HG03565 (cell line): ENCODE results near the gene WAPL.
A peak's percentile ranks its signal among the peaks of the same experiment; 100 is the strongest.

Source experiments
- ATAC-seq: cut with Tn5 transposase; IDR thresholded peaks from one replicate; pipeline ENCODE4 v1.9.1; 2021; ENCODE audit warnings: mild to moderate bottlenecking, moderate library complexity; ENCODE audit not compliant: unreplicated experiment

WAPL gene

DNA sequence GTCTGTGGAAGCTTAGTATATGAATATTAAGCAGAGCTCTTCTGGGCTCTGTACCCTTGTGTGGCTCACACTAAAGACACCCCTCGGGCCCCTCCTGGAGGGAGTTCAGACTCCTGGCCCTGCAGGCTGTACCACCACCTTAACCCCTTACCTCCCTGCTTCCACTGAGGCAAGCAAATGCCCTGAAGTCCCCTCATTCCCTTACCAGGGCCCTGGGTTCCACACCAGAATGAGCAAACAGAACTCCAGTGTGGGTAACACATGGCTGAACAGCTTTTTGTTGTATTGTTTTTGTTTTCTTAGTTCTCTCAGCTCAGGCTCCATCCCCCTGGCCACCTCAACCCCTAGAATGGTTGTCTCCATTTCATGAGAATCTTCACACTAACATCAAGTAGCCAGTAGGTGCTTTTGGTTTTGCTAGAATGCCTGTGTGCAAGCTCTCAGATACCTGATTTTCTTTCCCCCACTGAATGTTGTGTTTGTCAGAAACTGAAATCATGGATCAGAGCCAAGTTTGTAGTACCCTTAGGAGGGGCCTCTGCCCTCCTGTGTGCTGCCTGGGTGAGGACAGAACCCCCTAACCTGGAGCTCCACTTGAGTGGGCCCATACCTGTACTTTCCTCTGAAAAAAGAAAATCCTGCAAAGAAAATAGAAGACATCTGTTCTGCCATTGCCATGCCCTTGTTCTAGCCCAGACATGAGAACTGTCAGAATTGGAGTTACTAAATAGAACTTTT lies 2.8 kb upstream of the WAPL start:
- no peak for ATAC-seq

DNA sequence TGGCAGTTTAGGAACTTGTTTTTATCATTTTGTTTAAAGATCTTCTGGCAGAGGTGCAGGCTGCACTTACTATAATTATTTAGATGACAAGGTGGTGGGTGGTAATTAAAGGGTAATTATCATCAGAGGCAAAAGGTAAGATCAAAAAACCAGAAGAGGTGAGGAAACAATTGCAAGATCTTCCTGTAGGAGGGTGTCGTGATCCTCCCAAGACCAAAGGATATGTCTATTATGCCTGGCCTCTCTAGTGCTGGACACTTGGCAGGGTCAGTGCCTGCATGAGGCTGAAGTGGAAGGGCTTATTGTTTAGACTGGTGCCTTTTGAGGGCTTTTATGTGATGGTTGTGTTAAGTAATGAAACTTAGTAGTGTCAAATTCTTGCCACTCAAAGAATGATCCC lies 1.8 kb upstream of the WAPL start:
- ATAC-seq, result no peak

DNA sequence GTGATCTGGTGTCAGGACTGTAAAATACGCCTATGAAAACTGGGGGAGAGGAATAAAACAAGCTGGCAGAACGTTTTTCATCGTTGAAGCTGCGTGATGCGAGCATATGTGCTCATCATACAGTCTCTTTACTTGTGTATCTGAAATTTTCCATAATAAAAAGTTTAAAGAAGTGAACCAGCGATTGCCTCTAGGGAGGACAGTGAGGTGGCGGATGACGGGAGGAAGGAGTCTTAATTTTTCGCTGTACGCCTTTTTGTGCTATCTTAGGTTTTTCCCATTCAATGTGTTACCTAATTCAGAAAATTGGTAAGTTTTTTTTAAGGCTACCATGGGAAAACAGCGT lies 891 bp upstream of the WAPL start:
- ATAC-seq, result no peak

- ATAC-seq, result peak; percentile 8
Observed at GRCh38 chr10:86520871-86521677, 518 bp downstream of the WAPL start.

DNA sequence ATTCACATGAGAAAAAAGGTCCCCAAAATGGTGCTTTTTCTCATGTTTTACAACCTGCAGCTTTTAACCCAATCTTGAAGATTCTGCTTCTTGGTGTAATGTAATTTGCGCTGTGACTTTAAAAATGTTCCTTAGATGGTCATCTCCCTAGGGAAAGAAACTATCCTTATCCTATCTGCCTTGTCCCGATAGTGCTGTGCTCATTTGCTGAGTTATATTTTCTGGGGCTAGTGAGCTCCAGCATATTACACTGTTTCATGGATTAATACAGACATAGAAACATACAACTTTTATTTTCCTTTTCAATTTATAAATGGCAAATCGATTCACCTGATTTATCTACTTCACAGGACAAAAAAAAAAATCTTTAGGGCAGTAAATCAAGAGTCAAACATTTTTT lies 2.8 kb downstream of the WAPL start:
- ATAC-seq, result no peak

DNA sequence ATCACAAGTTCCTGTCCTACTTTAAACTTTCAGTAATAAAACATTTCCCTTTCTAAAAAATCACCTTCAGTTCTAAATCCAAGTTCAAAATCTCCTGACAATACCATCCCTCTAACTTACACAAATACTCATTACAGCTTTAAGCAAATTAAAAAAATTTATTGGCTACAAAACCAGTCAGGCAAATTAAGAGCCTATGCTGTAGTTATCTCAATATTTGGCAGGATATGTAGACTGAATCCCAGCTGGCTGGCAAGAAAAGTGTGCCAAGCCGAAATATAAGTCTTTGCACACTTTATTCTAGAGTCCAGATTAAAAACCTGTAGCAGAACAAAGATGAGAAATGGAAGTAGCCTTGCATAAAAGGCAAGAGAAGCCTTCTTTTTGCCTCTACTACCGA lies 9.5 kb downstream of the WAPL start:
- ATAC-seq, result no peak

DNA sequence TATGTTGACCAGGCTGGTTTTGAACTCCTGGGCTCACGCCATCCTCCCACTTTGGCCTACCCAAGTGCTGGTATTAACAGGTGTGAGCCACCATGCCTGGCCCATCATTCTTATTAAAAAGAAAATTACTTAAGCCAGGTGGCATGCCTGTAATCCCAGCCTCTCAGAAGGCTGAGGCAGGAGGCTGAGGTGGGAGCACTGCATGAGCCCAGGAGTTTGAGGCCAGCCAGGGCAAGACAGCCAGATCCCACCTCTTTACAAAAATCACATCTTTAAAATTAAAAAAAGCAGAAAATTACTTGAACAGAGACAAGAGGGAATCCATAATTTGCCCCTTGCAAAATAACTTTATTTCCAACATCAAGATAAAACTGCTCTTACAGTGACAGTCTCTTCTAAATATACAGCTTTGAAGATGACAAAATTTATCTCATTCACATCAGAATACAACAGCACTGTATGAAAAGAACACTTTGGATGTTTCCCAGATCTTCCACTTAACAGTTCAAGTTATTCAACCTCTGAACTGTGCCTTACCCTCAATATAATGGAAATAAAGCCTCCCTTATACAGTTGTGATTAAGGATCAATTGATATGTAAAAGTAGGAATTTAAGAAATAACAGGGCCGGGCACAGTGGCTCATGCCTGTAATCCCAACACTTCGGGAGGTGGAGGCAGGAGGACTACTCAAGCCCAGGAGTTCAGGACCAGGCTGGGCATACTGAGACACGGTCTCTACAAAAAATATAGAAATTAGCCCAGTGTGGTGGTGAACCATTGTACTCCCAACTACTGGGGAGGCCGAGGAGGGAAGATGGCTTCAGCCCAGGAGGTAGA lies 10.3 kb downstream of the WAPL start:
- ATAC-seq, result no peak

GRCh38 chr10:86509145-86509544 lies 12.4 kb downstream of the WAPL start:
- ATAC-seq, result no peak

- no peak for ATAC-seq
Observed at GRCh38 chr10:86508217-86508616, 13.4 kb downstream of the WAPL start.

GRCh38 chr10:86506499-86506898 lies 15.1 kb downstream of the WAPL start:
- ATAC-seq, result no peak

DNA sequence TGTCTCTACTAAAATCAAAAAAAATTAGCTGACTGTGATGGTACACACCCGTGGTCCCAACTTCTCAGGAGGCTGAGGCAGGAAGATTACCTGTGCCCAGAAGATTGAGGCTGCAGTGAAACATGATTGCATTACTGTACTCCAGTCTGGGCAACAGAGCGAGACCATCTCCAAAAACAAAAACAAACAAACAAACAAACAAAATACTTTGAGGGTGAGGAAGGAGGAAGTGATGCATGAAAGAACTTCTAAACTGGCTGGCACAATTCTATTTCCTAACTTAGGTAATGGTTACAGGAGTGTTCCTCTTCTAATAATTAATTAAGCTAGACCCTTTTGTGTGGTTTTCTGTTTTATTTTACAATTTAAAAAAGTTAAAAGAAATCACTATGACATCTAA lies 15.5 kb downstream of the WAPL start:
- ATAC-seq, result no peak

DNA sequence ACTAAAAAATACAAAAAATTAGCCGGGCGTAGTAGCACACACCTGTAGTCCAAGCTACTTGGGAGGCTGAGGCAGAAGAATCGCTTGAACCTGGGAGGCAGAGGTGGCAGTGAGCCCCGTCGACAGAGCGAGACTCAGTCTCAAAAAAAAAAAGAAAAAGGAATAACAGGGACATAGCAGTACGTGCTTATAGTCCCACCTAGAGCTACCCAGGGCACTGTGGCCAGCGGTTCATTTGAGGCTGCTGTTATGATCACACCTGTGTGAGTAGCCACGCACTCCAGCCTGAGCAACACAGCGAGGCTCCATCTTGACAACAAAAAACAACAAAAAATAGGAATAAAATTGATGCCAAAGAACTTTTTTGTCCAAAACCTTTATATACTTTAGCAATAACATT lies 17.1 kb downstream of the WAPL start:
- no peak for ATAC-seq

DNA sequence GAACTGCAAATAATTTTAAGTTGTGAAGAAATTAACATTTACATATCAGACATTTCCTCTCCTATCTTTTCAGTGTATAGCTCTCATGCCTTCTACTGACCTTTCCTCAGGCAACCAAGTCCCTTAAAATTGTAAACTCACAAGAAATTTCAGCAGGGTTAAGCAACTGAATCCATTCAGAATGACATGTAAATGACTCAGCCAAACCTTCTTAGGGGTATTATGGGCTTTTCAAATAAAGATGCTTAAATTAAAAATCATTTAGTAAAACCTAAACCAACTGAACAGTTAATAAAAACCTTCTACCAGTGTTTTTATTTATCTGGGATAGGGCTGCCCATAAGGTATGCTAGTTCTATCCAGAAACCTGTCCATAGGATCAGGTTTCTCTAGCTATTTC lies 20.7 kb downstream of the WAPL start:
- no peak for ATAC-seq

GRCh38 chr10:86498598-86498997 lies 23.0 kb downstream of the WAPL start:
- no peak for ATAC-seq

DNA sequence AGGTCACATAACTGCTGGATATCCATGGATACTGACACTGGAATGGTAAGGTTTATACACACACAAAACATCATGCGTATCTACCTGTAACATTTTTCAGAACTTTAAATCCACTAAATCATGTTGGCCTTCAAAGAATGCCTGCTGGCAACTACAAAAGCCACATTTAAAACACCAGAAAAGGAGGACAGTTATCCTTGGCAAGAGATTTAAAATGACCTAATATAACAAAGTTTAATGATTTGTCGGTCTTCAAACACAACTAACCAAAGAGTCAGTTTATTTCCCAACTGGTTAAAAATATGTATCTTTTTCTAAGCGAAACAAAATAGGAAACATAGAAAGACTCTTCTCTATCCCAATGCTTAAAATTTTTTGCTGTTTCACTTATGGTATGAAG lies 24.0 kb downstream of the WAPL start:
- no peak for ATAC-seq

DNA sequence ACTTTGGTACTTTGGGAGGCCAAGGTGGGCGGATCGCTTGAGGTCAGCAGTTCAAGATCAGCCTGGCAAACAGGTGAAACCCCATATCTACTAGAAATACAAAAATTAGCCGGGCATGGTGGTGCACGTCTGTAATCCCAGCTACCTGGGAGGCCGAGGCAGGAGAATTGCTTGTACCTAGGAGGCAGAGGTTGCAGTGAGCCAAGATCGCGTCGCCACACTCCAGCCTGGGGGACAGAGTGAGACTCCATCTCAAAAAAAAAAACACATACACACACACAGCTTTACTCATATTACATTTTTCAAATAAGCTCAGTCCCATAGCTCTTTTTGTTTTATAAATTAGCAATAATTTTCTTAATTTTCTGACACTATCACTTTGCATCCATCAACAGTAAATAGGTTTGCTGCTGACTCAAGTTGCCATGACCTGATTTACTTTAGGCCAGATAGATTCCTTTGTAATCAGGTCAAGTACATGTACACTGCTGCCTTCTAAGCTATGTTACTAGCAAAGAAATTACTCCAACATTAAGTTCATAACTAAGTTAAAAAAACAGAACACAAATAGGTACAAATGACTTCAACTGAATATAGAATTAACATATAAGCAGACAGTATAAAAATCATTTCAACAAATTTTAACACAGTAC lies 31.5 kb downstream of the WAPL start:
- ATAC-seq, result no peak

- no peak for ATAC-seq
Observed at GRCh38 chr10:86489071-86489810, 32.4 kb downstream of the WAPL start.

GRCh38 chr10:86486856-86487255 lies 34.7 kb downstream of the WAPL start:
- peak; percentile 58 for ATAC-seq

GRCh38 chr10:86483664-86484063 lies 37.9 kb downstream of the WAPL start:
- ATAC-seq, result no peak

DNA sequence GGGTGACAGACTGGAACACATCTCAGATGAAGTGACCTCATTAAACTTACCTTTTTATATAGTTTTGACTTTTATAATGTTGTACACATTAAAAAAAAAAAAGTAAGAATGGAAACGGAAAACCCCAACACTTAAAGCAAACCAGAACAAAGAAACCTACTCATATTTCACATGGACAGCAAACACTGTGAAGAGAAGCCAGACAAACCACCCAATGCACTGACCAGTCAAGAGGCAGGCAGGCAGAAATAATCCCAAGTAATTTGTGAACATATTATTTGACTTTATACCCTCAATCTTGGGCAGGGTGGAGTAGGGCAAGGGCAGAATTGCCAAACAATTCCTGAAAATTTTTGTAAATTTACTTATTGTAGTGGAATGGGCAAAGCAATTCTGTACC lies 39.8 kb downstream of the WAPL start:
- no peak for ATAC-seq

- ATAC-seq, result no peak
Observed at GRCh38 chr10:86480571-86480970, 41.0 kb downstream of the WAPL start.
